Central memory CD8-positive, alpha-beta T cell (primary cell): ENCODE results near the gene ZC3H13.
A peak's percentile ranks its signal among the peaks of the same experiment; 100 is the strongest.

Experiments used
- ATAC-seq: fragments of 150-1000 bp; cut with Tn5 transposase; replicated peaks from 2 replicates; pipeline ENCODE4 v1.10.0; 2022; ENCODE audit warnings: mild to moderate bottlenecking, moderate FRiP score, moderate number of reproducible peaks; ENCODE audit not compliant: poor library complexity, severe bottlenecking; ENCODE audit errors: extremely low read depth
- DNase-seq, 2 donors: peaks; one replicate each; pipeline ENCODE4 v3.0.0; 2021; ENCODE audit warnings: low spot score in 2 of 2
- H3K27ac Mint-ChIP-seq: one replicate; pipeline ENCODE4 v1.8.0; 2022; ENCODE audit warnings: low read depth, mild to moderate bottlenecking, moderate library complexity, mixed read lengths
- H3K27me3 Mint-ChIP-seq: one replicate; pipeline ENCODE4 v1.8.0; 2022; ENCODE audit warnings: mixed read lengths
- H3K36me3 Mint-ChIP-seq: one replicate; pipeline ENCODE4 v1.8.0; 2022; ENCODE audit warnings: mild to moderate bottlenecking, moderate library complexity, mixed read lengths; ENCODE audit not compliant: insufficient read depth
- H3K4me1 Mint-ChIP-seq: one replicate; pipeline ENCODE4 v1.8.0; 2022; ENCODE audit warnings: mixed read lengths
- H3K4me3 Mint-ChIP-seq: one replicate; pipeline ENCODE4 v1.8.0; 2022; ENCODE audit warnings: mild to moderate bottlenecking, moderate library complexity, mixed read lengths
- H3K9me3 Mint-ChIP-seq: one replicate; pipeline ENCODE4 v1.8.0; 2022; ENCODE audit warnings: mixed read lengths

The ZC3H13 gene

DNA sequence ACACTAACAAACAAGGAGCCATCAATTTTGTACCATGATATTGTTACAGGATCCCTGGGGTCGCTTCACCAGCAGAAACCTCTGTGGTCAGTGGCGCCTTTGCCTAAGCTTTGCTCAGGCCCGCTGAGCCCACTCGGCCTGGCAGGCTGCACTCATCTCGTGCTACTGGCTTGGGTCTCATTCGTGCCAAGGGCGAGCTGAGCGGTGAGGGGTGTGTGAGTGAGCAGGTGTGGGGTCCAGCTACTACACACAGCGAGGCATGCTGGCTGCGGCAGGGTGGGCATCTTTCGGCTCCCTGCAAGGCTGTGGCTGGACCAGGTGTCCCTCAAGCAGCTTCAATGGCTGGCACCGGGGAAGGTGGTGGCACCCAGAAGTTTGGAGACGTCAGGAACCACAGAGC, 33.2 kb upstream of the ZC3H13 start:
- H3K36me3 Mint-ChIP-seq = no peaks in the 10 kb centered on the region
- H3K4me3 Mint-ChIP-seq = no peak overlapping the region
- ATAC-seq (no peak), DNase-seq (no peak)
- no peaks in the 10 kb centered on the region for H3K4me1 Mint-ChIP-seq
- H3K9me3 Mint-ChIP-seq = no peaks in the 10 kb centered on the region
- H3K27me3 Mint-ChIP-seq = peaks cover 14% of the 10 kb centered on the region
- no peak overlapping the region for H3K27ac Mint-ChIP-seq

GRCh38 chr13:46082324-46082723, 29.8 kb upstream of the ZC3H13 start:
- DNase-seq (no peak), ATAC-seq (no peak)
- Mint-ChIP-seq H3K9me3 (no peaks in the 10 kb centered on the region), H3K27ac (no peak overlapping the region), H3K4me1 (peaks cover 15% of the 10 kb centered on the region), H3K36me3 (no peaks in the 10 kb centered on the region), H3K27me3 (no peaks in the 10 kb centered on the region), H3K4me3 (no peak overlapping the region)

GRCh38 chr13:46079770-46080169, 27.2 kb upstream of the ZC3H13 start:
- ATAC-seq (peak; percentile 52), DNase-seq (no peak)
- Mint-ChIP-seq H3K27ac (peak overlapping the region; percentile 1), H3K4me1 (peaks cover 15% of the 10 kb centered on the region), H3K4me3 (no peak overlapping the region), H3K27me3 (peaks cover 6% of the 10 kb centered on the region), H3K9me3 (no peaks in the 10 kb centered on the region), H3K36me3 (no peaks in the 10 kb centered on the region)

- DNase-seq (no peak), ATAC-seq (no peak)
- Mint-ChIP-seq H3K27ac (no peak overlapping the region), H3K4me3 (no peak overlapping the region), H3K27me3 (peaks cover 11% of the 10 kb centered on the region), H3K4me1 (peaks cover 15% of the 10 kb centered on the region), H3K36me3 (no peaks in the 10 kb centered on the region), H3K9me3 (no peaks in the 10 kb centered on the region)
These were observed 24.7 kb upstream of the ZC3H13 start for GRCh38 chr13:46077265-46077664.

- Mint-ChIP-seq H3K4me3 (no peak overlapping the region), H3K27ac (no peak overlapping the region), H3K27me3 (peaks cover 13% of the 10 kb centered on the region), H3K36me3 (no peaks in the 10 kb centered on the region), H3K4me1 (peaks cover 15% of the 10 kb centered on the region), H3K9me3 (no peaks in the 10 kb centered on the region)
- ATAC-seq = no peak
- DNase-seq = no peak
These were observed 24.3 kb upstream of the ZC3H13 start for GRCh38 chr13:46076827-46077226.

DNA sequence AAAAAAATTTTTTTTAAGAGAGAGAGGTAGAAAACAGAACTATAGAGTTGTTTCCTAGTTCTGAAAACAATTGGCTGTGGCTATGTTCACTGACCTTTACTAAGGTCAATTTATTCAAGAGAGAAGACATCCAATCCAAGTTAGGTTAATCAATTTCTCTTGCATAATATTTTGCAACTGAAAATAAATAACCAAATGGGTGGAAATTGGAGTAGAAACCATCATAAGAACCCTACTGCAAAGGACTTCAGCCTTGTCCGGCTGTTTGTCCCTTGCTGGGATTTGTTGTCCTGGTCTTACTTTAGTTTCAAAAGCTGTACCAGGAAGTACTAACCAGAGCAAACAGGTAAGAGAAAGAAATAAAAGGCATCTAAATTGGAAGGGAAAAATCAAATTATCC, 23.3 kb upstream of the ZC3H13 start:
- Mint-ChIP-seq H3K27ac (no peak overlapping the region), H3K4me3 (no peak overlapping the region), H3K4me1 (peaks cover 15% of the 10 kb centered on the region), H3K9me3 (no peaks in the 10 kb centered on the region), H3K36me3 (no peaks in the 10 kb centered on the region), H3K27me3 (peaks cover 19% of the 10 kb centered on the region)
- DNase-seq (no peak), ATAC-seq (no peak)

DNA sequence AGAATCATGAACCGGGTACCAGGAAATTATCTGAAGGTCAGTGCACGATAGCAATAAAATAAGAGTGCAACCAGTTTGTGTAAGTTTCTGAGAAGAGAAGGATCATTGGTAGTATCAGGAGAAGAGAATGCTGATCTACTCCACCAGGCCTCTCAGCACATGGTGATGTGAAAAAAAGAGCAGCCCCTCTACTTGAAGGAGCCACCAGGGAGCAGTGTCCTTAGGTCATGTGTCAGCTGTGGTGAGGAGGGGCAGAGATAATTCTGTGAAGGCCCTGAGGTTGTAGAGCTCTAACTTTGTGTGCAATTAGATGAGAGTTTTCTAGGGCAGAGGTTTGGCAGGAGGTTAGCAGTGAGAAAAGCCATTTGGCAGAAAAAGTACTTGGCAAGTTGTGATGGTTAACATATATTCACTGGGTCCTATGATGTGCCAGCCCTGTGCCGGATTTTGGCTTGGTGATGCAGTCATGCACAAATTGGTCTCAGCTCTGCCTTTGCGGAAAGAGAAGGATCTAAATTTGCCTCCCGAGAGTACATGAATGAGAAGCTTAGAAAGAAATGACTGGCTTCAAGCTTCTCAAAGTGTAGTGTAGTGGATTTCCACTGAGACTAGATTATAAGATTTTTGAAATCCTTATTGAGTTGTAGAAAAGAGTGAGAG, 19.2 kb upstream of the ZC3H13 start:
- no peaks in the 10 kb centered on the region for H3K4me1 Mint-ChIP-seq
- DNase-seq (no peak), ATAC-seq (no peak)
- H3K36me3 Mint-ChIP-seq = no peaks in the 10 kb centered on the region
- no peaks in the 10 kb centered on the region for H3K9me3 Mint-ChIP-seq
- H3K27me3 Mint-ChIP-seq = peaks cover 19% of the 10 kb centered on the region
- no peak overlapping the region for H3K4me3 Mint-ChIP-seq
- H3K27ac Mint-ChIP-seq = no peak overlapping the region

DNA sequence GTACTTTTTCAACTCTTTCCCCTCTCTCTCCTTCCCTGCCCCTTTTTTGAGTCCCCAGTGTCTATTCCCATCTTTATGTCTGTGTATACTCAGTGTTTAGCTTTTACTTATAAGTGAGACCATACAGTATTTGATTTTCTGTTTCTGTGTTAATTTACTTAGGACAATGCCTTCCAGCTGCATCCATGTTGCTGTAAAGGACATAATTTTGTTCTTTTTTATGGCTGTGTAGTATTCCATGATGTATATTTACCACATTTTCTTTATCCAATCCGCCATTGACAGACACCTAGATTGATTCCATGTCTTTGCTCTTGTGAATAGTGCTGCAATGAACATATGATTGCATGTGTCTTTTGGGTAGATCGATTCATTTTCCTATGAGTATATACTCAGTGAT, 10.7 kb upstream of the ZC3H13 start:
- ATAC-seq = no peak
- no peaks in the 10 kb centered on the region for H3K9me3 Mint-ChIP-seq
- no peak overlapping the region for H3K27ac Mint-ChIP-seq
- no peaks in the 10 kb centered on the region for H3K36me3 Mint-ChIP-seq
- no peak for DNase-seq
- no peak overlapping the region for H3K4me3 Mint-ChIP-seq
- no peaks in the 10 kb centered on the region for H3K4me1 Mint-ChIP-seq
- H3K27me3 Mint-ChIP-seq = no peaks in the 10 kb centered on the region

GRCh38 chr13:46062185-46062584, 9.6 kb upstream of the ZC3H13 start:
- ATAC-seq (no peak), DNase-seq (no peak)
- no peaks in the 10 kb centered on the region for H3K9me3 Mint-ChIP-seq
- H3K27me3 Mint-ChIP-seq = no peaks in the 10 kb centered on the region
- no peaks in the 10 kb centered on the region for H3K4me1 Mint-ChIP-seq
- H3K36me3 Mint-ChIP-seq = no peaks in the 10 kb centered on the region
- no peak overlapping the region for H3K27ac Mint-ChIP-seq
- H3K4me3 Mint-ChIP-seq = no peak overlapping the region

DNA sequence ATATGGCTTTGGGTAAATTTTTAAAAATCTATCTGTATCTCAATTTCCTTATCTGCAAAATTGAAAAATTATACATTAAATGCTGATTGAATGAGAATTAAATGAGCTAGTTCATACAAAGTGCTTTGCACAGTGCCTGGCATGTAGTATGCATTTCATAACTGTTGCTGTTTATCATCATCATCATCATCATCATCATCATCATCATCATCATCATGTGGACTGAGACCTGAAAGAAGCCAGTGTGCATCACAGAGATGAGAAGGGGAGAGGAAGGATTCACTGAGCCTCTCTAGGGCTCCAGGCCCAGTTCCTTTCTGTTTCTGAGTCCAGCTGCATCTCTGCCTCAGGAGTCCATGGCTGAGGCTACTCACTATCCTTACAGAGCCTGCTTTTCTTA, 6.9 kb upstream of the ZC3H13 start:
- no peak for DNase-seq
- Mint-ChIP-seq H3K27me3 (peaks cover 26% of the 10 kb centered on the region), H3K27ac (no peak overlapping the region), H3K4me3 (no peak overlapping the region), H3K9me3 (no peaks in the 10 kb centered on the region), H3K4me1 (no peaks in the 10 kb centered on the region), H3K36me3 (no peaks in the 10 kb centered on the region)
- no peak for ATAC-seq

GRCh38 chr13:46058268-46058667, 5.7 kb upstream of the ZC3H13 start:
- H3K4me1 Mint-ChIP-seq = no peaks in the 10 kb centered on the region
- H3K9me3 Mint-ChIP-seq = no peaks in the 10 kb centered on the region
- no peak overlapping the region for H3K4me3 Mint-ChIP-seq
- no peak for ATAC-seq
- H3K27me3 Mint-ChIP-seq = peaks cover 33% of the 10 kb centered on the region
- no peak for DNase-seq
- no peaks in the 10 kb centered on the region for H3K36me3 Mint-ChIP-seq
- no peak overlapping the region for H3K27ac Mint-ChIP-seq

DNA sequence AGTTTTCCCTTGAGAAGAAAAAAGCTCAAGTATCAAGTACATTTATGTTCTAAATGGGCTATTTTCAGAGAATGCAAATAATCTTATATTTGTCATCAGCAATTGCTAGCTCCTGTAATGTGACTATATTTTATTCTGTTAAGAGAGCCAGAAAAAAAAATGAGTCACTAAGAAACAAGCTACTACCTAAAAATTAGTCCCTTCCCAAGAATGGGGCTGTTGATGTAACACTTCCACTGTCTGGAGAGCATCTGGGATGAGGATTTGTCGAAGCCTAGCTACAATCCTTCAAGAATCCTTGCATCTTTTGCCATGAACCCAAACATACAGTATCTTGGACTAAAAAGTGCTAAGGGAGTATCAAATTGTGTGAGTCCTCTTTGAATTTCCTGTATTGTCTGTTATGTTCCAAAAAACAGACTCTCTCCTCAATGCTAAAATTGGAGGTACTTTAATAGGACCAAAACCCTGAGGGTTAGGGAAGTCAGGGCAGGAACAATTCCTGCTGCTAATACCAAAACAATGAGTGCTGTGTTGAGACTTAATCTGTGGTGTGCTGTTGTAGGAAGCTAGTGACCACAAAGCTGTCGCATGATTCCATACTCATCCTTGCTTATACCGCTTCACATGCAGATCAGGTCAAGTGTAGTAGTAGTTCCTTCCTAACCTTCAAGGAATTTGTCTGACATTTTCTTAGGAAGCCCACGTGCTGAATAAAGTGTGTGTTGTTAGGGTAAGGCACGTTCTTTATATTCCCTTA, 4.9 kb upstream of the ZC3H13 start:
- no peaks in the 10 kb centered on the region for H3K9me3 Mint-ChIP-seq
- H3K36me3 Mint-ChIP-seq = peaks cover 3% of the 10 kb centered on the region
- DNase-seq = no peak
- H3K4me1 Mint-ChIP-seq = peaks cover 7% of the 10 kb centered on the region
- H3K27me3 Mint-ChIP-seq = peaks cover 33% of the 10 kb centered on the region
- ATAC-seq = no peak
- no peak overlapping the region for H3K27ac Mint-ChIP-seq
- no peak overlapping the region for H3K4me3 Mint-ChIP-seq
